Motor neuron (in vitro differentiated cells): Measurements from ENCODE around the gene UNC13C. TPM values are rescaled to one million over a fixed set of nuclear protein-coding genes. Genes with fewer than 3 reads are reported as not detected.

ENCODE experiments used
- ATAC-seq, 8 experiments: fragments of 200-7000 bp; cut with Tn5 transposase; replicated peaks in 6 of 8; 2 replicates each; pipeline ENCODE4 v1.8.0; 2021; ENCODE audit warnings: mild to moderate bottlenecking in 8 of 8, moderate library complexity in 8 of 8
- H3K27ac ChIP-seq, 2 donors: fragments of 250-450 bp; sonication (Bioruptor Pico); 2 replicates each; pipeline ENCODE4 v1.9.0; 2021; ENCODE audit warnings: antibody characterized with exemption in 2 of 2, mild to moderate bottlenecking in 2 of 2, moderate library complexity in 1 of 2
- H3K4me1 ChIP-seq, 2 donors: fragments of 250-450 bp; sonication (Bioruptor Pico); replicated peaks in 1 of 2; 2 replicates each; pipeline ENCODE4 v1.6.1; 2021; ENCODE audit warnings: antibody characterized with exemption in 2 of 2, mild to moderate bottlenecking in 2 of 2, moderate library complexity in 1 of 2
- H3K4me3 ChIP-seq, 5 donors: fragments of 250-450 bp; sonication (Bioruptor Pico); 2 replicates each; pipeline ENCODE4 v1.9.0; 2021; ENCODE audit warnings: antibody characterized with exemption in 5 of 5, mild to moderate bottlenecking in 5 of 5, moderate library complexity in 4 of 5
- WGBS, 10 experiments: fragments of 450-650 bp; shearing (Covaris generic); methylation state at CpG; one replicate each; pipeline ENCODE4 v1.0.0; 2022; 5-methylcytosine and 5-hydroxymethylcytosine counted together
- in situ Hi-C, 9 experiments: fragments of 400-800 bp; cut with MboI; loops; one replicate each; pipeline ENCODE4 v1.15.0; 2021; ENCODE audit warnings: low sequenced_read_pairs in 9 of 9, low pct_unique_long_range_greater_than_20kb in 2 of 9; ENCODE audit not compliant: unreplicated experiment in 9 of 9
- total RNA-seq, 8 experiments: library from RNA; unstranded; fragments of 300-600 nt; gene quantifications; 2 replicates each; pipeline versions ENCODE4 v1.2.3 to v1.2.4, GENCODE V29; 2022

Gene UNC13C
- total RNA-seq, 8 experiments from 2014 or later = 0.10 to 1.1 (median 0.26) TPM; not detected in 2

- no peak overlapping the region for H3K4me3 ChIP-seq
- in situ Hi-C loops = no loop called here
- H3K27ac ChIP-seq = no peak overlapping the region
- WGBS, 10 experiments = 0 to 85% (median 40%) methylated on average over 2 to 4 of the region's 4 CpGs; no CpG with 5 or more reads in 1 of the 10 experiments
- no peak for ATAC-seq
- H3K4me1 ChIP-seq = peaks cover 0 to 6% of the 10 kb centered on the region in 2 donors
Observed at GRCh38 chr15:53982071-53982680, 3.9 kb downstream of the UNC13C start.

GRCh38 chr15:53982876-53983275 lies 4.6 kb downstream of the UNC13C start:
- in situ Hi-C loops = no loop called here
- 0 to 100% (median 63%) methylated on average over 1 of the region's 1 CpG; no CpG with 5 or more reads in 3 of the 10 experiments for WGBS, 10 experiments
- Histone ChIP-seq H3K27ac (no peak overlapping the region), H3K4me3 (no peak overlapping the region), H3K4me1 (peaks cover 0 to 3% of the 10 kb centered on the region in 2 donors)
- no peak for ATAC-seq

- Histone ChIP-seq H3K27ac (no peak overlapping the region), H3K4me1 (peaks cover 0 to under 1% of the 10 kb centered on the region in 2 donors), H3K4me3 (no peak overlapping the region)
- WGBS, 10 experiments = 0 to 100% (median 67%) methylated on average over 1 of the region's 1 CpG; no CpG with 5 or more reads in 3 of the 10 experiments
- ATAC-seq = no peak
- in situ Hi-C loops = no loop called here
Observed at GRCh38 chr15:53984221-53984620, 6.0 kb downstream of the UNC13C start.

GRCh38 chr15:53985562-53985961 lies 7.3 kb downstream of the UNC13C start:
- in situ Hi-C loops = no loop called here
- no peak for ATAC-seq
- H3K4me1 ChIP-seq = no peaks in the 10 kb centered on the region
- no peak overlapping the region for H3K4me3 ChIP-seq
- 0 to 100% (median 56%) methylated on average over 1 to 4 of the region's 4 CpGs for WGBS, 10 experiments
- no peak overlapping the region for H3K27ac ChIP-seq

GRCh38 chr15:53987480-53987879 lies 9.2 kb downstream of the UNC13C start:
- ATAC-seq = no peak
- no peak overlapping the region for H3K27ac ChIP-seq
- no peaks in the 10 kb centered on the region for H3K4me1 ChIP-seq
- H3K4me3 ChIP-seq = no peak overlapping the region
- in situ Hi-C loops = no loop called here
- 0 to 100% (median 40%) methylated on average over 1 to 2 of the region's 2 CpGs; no CpG with 5 or more reads in 2 of the 10 experiments for WGBS, 10 experiments

- WGBS, 10 experiments = 33 to 100% (median 80%) methylated on average over 1 to 2 of the region's 2 CpGs; no CpG with 5 or more reads in 6 of the 10 experiments
- Histone ChIP-seq H3K4me3 (no peak overlapping the region), H3K4me1 (peaks cover 0 to 2% of the 10 kb centered on the region in 2 donors), H3K27ac (no peak overlapping the region)
- no peak for ATAC-seq
- in situ Hi-C loops = no loop called here
Observed at GRCh38 chr15:54007256-54007655, 29.0 kb downstream of the UNC13C start.

GRCh38 chr15:54011656-54012055 lies 33.4 kb downstream of the UNC13C start:
- Histone ChIP-seq H3K4me3 (no peak overlapping the region), H3K27ac (no peak overlapping the region), H3K4me1 (peaks cover 0 to 2% of the 10 kb centered on the region in 2 donors)
- in situ Hi-C loops = no loop called here
- 0 to 71% (median 25%) methylated on average over 1 of the region's 1 CpG; no CpG with 5 or more reads in 5 of the 10 experiments for WGBS, 10 experiments
- ATAC-seq = no peak

GRCh38 chr15:54014067-54014655 lies 35.9 kb downstream of the UNC13C start:
- no peak overlapping the region for H3K27ac ChIP-seq
- no peak for ATAC-seq
- 0 to 92% (median 42%) methylated on average over 1 to 4 of the region's 4 CpGs; no CpG with 5 or more reads in 2 of the 10 experiments for WGBS, 10 experiments
- peaks cover 0 to 2% of the 10 kb centered on the region in 2 donors for H3K4me1 ChIP-seq
- no peak overlapping the region for H3K4me3 ChIP-seq
- in situ Hi-C loops = no loop called here

GRCh38 chr15:54017251-54017650 lies 39.0 kb downstream of the UNC13C start:
- no peaks in the 10 kb centered on the region for H3K4me1 ChIP-seq
- in situ Hi-C loops = no loop called here
- no peak overlapping the region for H3K4me3 ChIP-seq
- H3K27ac ChIP-seq = no peak overlapping the region
- ATAC-seq = no peak
- WGBS, 10 experiments = 0 to 100% (median 63%) methylated on average over 1 of the region's 1 CpG; no CpG with 5 or more reads in 4 of the 10 experiments

- no peak overlapping the region for H3K4me3 ChIP-seq
- in situ Hi-C loops = no loop called here
- H3K27ac ChIP-seq = no peak overlapping the region
- no peak for ATAC-seq
- H3K4me1 ChIP-seq = no peaks in the 10 kb centered on the region
- WGBS, 10 experiments = 73 to 95% methylated on average over 2 of the region's 3 CpGs; no CpG with 5 or more reads in 8 of the 10 experiments
Observed at GRCh38 chr15:54017959-54018358, 39.7 kb downstream of the UNC13C start.

- no peaks in the 10 kb centered on the region for H3K4me1 ChIP-seq
- ATAC-seq = peak in 1 of 8 experiments; percentile 13
- H3K4me3 ChIP-seq = no peak overlapping the region
- in situ Hi-C loops = no loop called here
- no peak overlapping the region for H3K27ac ChIP-seq
- 0 to 100% (median 81%) methylated on average over 1 to 3 of the region's 3 CpGs for WGBS, 10 experiments
Observed at GRCh38 chr15:54026258-54026657, 48.0 kb downstream of the UNC13C start.

GRCh38 chr15:54026891-54027290 lies 48.6 kb downstream of the UNC13C start:
- in situ Hi-C loops = no loop called here
- H3K27ac ChIP-seq = no peak overlapping the region
- WGBS, 10 experiments = 0 to 75% (median 42%) methylated on average over 1 to 2 of the region's 2 CpGs

GRCh38 chr15:54029081-54029480 lies 50.8 kb downstream of the UNC13C start:
- H3K4me1 ChIP-seq = no peaks in the 10 kb centered on the region
- no peak for ATAC-seq
- WGBS, 10 experiments = 0 to 79% (median 35%) methylated on average over 1 to 3 of the region's 3 CpGs; no CpG with 5 or more reads in 2 of the 10 experiments
- no peak overlapping the region for H3K4me3 ChIP-seq
- in situ Hi-C loops = no loop called here
- no peak overlapping the region for H3K27ac ChIP-seq

More at GRCh38 chr15:54026891-54027290, 48.6 kb downstream of the UNC13C start:
- no peak overlapping the region for H3K4me3 ChIP-seq
- no peak for ATAC-seq
- H3K4me1 ChIP-seq = no peaks in the 10 kb centered on the region
